ENCODE measurements around the gene AP5Z1. TPM values are rescaled to one million over a fixed set of nuclear protein-coding genes. Genes with fewer than 3 reads are reported as not detected.
A peak's percentile ranks its signal among the peaks of the same experiment; 100 is the strongest.

The AP5Z1 gene
- total RNA-seq, 4 donors from 2014 or later = 51.0 to 93.0 (median 69.9) TPM

GRCh38 chr7:4774007-4774406 lies 1.4 kb upstream of the AP5Z1 start:
- no peak for DNase-seq
- Histone ChIP-seq H3K27me3 (no peaks in the 10 kb centered on the region), H3K4me3 (peak overlapping the region in 1 of 4 donors; percentile 90), H3K27ac (peak overlapping the region in 1 of 4 donors; percentile 89), H3K9me3 (no peaks in the 10 kb centered on the region), H3K4me1 (peaks cover 0 to 16% (median 10%) of the 10 kb centered on the region in 4 donors), H3K36me3 (no peaks in the 10 kb centered on the region)
- TF ChIP-seq POLR2A (IDR thresholded peaks at IDR 0.05) (no peak), CTCF (IDR thresholded peaks at IDR 0.05) (no peak)

- H3K4me3 ChIP-seq = peak overlapping the region; percentile 69 to 92 (median 90)
- peak overlapping the region; percentile 89 to 96 (median 92) for H3K27ac ChIP-seq
- H3K36me3 ChIP-seq = peaks cover 0 to 2% (median 0%) of the 10 kb centered on the region in 3 donors
- DNase-seq = peak in 2 of 3 donors; percentile 47 to 67
- no peaks in the 10 kb centered on the region for H3K9me3 ChIP-seq
- peaks cover 0 to 16% (median 10%) of the 10 kb centered on the region in 4 donors for H3K4me1 ChIP-seq
- TF ChIP-seq CTCF (IDR thresholded peaks at IDR 0.05) (no peak), POLR2A (IDR thresholded peaks at IDR 0.05) (no peak)
- no peaks in the 10 kb centered on the region for H3K27me3 ChIP-seq
Observed at GRCh38 chr7:4774658-4775249, 669 bp upstream of the AP5Z1 start.

GRCh38 chr7:4775848-4776623 lies 613 bp downstream of the AP5Z1 start:
- Histone ChIP-seq H3K27ac (peak overlapping the region; percentile 89 to 96 (median 92)), H3K4me1 (peaks cover 0 to 16% (median 10%) of the 10 kb centered on the region in 4 donors), H3K9me3 (no peaks in the 10 kb centered on the region), H3K36me3 (peaks cover 0 to 11% (median 0%) of the 10 kb centered on the region in 3 donors), H3K27me3 (no peaks in the 10 kb centered on the region), H3K4me3 (peak overlapping the region; percentile 69 to 92 (median 90))
- TF ChIP-seq CTCF (IDR thresholded peaks at IDR 0.05) = no peak
- no peak for TF ChIP-seq POLR2A (IDR thresholded peaks at IDR 0.05)
- peak in 2 of 3 donors; percentile 46 to 66 for DNase-seq

DNA sequence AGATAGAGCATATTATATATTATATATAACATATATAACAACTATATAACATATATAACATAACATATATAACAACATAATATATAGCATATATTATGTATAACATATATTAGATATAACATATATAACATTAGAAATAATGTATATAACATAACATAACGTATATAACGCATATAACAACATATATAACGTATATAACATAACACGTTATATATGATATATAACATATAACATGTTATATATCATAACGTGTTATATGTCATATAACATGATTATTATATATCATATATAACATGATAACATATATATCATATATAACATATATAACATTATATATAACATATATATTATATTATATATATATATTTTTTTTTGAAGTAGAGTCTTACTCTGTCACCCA lies 3.7 kb downstream of the AP5Z1 start:
- no peak for DNase-seq
- no peaks in the 10 kb centered on the region for H3K9me3 ChIP-seq
- peaks cover 0 to 14% (median 10%) of the 10 kb centered on the region in 4 donors for H3K4me1 ChIP-seq
- H3K27ac ChIP-seq = no peak overlapping the region
- H3K27me3 ChIP-seq = no peaks in the 10 kb centered on the region
- H3K4me3 ChIP-seq = no peak overlapping the region
- peaks cover 0 to 42% (median 0%) of the 10 kb centered on the region in 3 donors for H3K36me3 ChIP-seq
- no peak for TF ChIP-seq POLR2A (IDR thresholded peaks at IDR 0.05)
- no peak for TF ChIP-seq CTCF (IDR thresholded peaks at IDR 0.05)

GRCh38 chr7:4781366-4782069 lies 6.1 kb downstream of the AP5Z1 start:
- no peak for TF ChIP-seq POLR2A (IDR thresholded peaks at IDR 0.05)
- no peak for TF ChIP-seq CTCF (IDR thresholded peaks at IDR 0.05)
- no peak for DNase-seq
- no peaks in the 10 kb centered on the region for H3K9me3 ChIP-seq
- H3K27me3 ChIP-seq = no peaks in the 10 kb centered on the region
- H3K4me1 ChIP-seq = peaks cover 0 to 6% (median 3%) of the 10 kb centered on the region in 4 donors
- peaks cover 0 to 66% (median 0%) of the 10 kb centered on the region in 3 donors for H3K36me3 ChIP-seq
- no peak overlapping the region for H3K4me3 ChIP-seq
- no peak overlapping the region for H3K27ac ChIP-seq

Data from Peyer's patch (tissue), 4 donors.